Measurements from ENCODE around the gene SREBF2. TPM values are rescaled to one million over a fixed set of nuclear protein-coding genes. Genes with fewer than 3 reads are reported as not detected.
"Not testable (repeated sequence)": the region's sequence is repeated elsewhere in the genome, so short reads cannot be mapped to it uniquely, and the experiment has no call there.

Gene SREBF2
- total RNA-seq, 1 experiment from 2014 or later = 129 TPM

GRCh38 chr22:41868556-41868955 lies 35.7 kb downstream of the SREBF2 start:
- intact Hi-C loops (cut with micrococcal nuclease) = no loop called here
- ChIA-PET CTCF (no interaction called here), POLR2A (no interaction called here), RAD21 (ENCODE audit: low non-redundant PET in 1 of 2, low total read pairs in 2 of 2, uncharacterized antibody in 2 of 2, unreplicated experiment in 2 of 2) (no interaction called here)
- Histone ChIP-seq H2AFZ (ENCODE audit: low read depth, low read length, poor library complexity, severe bottlenecking) (no peak overlapping the region), H3K27me3 (ENCODE audit: insufficient read depth, low read length) (no peaks in the 10 kb centered on the region), H3K36me3 (ENCODE audit: control insufficient read depth in 1 of 2, insufficient read depth in 2 of 2, low read length in 2 of 2) (peaks cover 16 to 24% of the 10 kb centered on the region in 2 experiments; a peak in 3 of 4 replicates), H4K20me1 (ENCODE audit: insufficient read depth) (no peaks in the 10 kb centered on the region), H3K79me2 (ENCODE audit: insufficient read depth, low read length) (peaks cover 21% of the 10 kb centered on the region), H3K9me2 (ENCODE audit: insufficient read depth) (no peaks in the 10 kb centered on the region), H3K27ac (ENCODE audit: low read depth, low read length) (no peak overlapping the region), H3K9ac (ENCODE audit: low read length) (no peak overlapping the region), H3K4me1 (ENCODE audit: control insufficient read depth in 1 of 2, insufficient read depth in 2 of 2, low read length in 2 of 2) (no peaks in the 10 kb centered on the region), H3K4me3 (replicated peaks in 1 of 2; ENCODE audit: low read depth in 1 of 2, low read length in 2 of 2) (no peak overlapping the region), H3K4me2 (ENCODE audit: low read length) (no peak overlapping the region), H3K9me3 (ENCODE audit: control insufficient read depth in 1 of 2, insufficient read depth in 1 of 2, low read depth in 1 of 2, low read length in 2 of 2) (no peaks in the 10 kb centered on the region)
- no peak for TF ChIP-seq ATF3 (IDR thresholded peaks at IDR 0.05)
- no peak for TF ChIP-seq POLR2AphosphoS5 (IDR thresholded peaks at IDR 0.05; ENCODE audit: low read depth, low read length)
- TF ChIP-seq CTCF (IDR thresholded peaks at IDR 0.05 in 2 of 3, conservative IDR thresholded peaks at IDR 0.05 in 1 of 3; ENCODE audit: borderline replicate concordance in 1 of 3, insufficient read depth in 1 of 3, low read depth in 2 of 3, low read length in 2 of 3) = no peak
- TF ChIP-seq FOSL1 (IDR thresholded peaks at IDR 0.05; ENCODE audit: low read depth) = no peak
- no peak for TF ChIP-seq EGR1 (IDR thresholded peaks at IDR 0.05; ENCODE audit: low read depth)
- TF ChIP-seq EZH2phosphoT487 (IDR thresholded peaks at IDR 0.05; ENCODE audit: borderline replicate concordance) = no peak
- no peak for TF ChIP-seq JUND (IDR thresholded peaks at IDR 0.05)
- no peak for TF ChIP-seq ELF1 (IDR thresholded peaks at IDR 0.05; ENCODE audit: borderline replicate concordance, low read depth)
- no peak for TF ChIP-seq TCF7L2 (IDR thresholded peaks at IDR 0.05; ENCODE audit: borderline replicate concordance, extremely low read depth, insufficient read depth, insufficient read length)
- DNase-seq (ENCODE audit: low read depth, low spot score) = no peak
- BruUV-seq (replicated peaks) = no TSS peak
- no peak for ATAC-seq

GRCh38 chr22:41870081-41870480 lies 37.2 kb downstream of the SREBF2 start:
- H3K79me2 ChIP-seq (ENCODE audit: insufficient read depth, low read length); H3K4me3 ChIP-seq (replicated peaks in 1 of 2; ENCODE audit: low read depth in 1 of 2, low read length in 2 of 2); H3K27ac ChIP-seq (ENCODE audit: low read depth, low read length); ATAC-seq; DNase-seq (ENCODE audit: low read depth, low spot score); POLR2A ChIA-PET; intact Hi-C loops (cut with micrococcal nuclease); H3K9me3 ChIP-seq (ENCODE audit: control insufficient read depth in 1 of 2, insufficient read depth in 1 of 2, low read depth in 1 of 2, low read length in 2 of 2); H3K27me3 ChIP-seq (ENCODE audit: insufficient read depth, low read length); RAD21 ChIA-PET (ENCODE audit: low non-redundant PET in 1 of 2, low total read pairs in 2 of 2, uncharacterized antibody in 2 of 2, unreplicated experiment in 2 of 2); H3K4me1 ChIP-seq (ENCODE audit: control insufficient read depth in 1 of 2, insufficient read depth in 2 of 2, low read length in 2 of 2); CTCF ChIA-PET; H3K4me2 ChIP-seq (ENCODE audit: low read length); H4K20me1 ChIP-seq (ENCODE audit: insufficient read depth); H3K9ac ChIP-seq (ENCODE audit: low read length); H3K9me2 ChIP-seq (ENCODE audit: insufficient read depth); BruUV-seq (replicated peaks); H2AFZ ChIP-seq (ENCODE audit: low read depth, low read length, poor library complexity, severe bottlenecking): not testable (repeated sequence)
- peaks cover 20 to 31% of the 10 kb centered on the region in 2 experiments; a peak in 3 of 4 replicates for H3K36me3 ChIP-seq (ENCODE audit: control insufficient read depth in 1 of 2, insufficient read depth in 2 of 2, low read length in 2 of 2)
